GM19099 (cell line): ENCODE results near the gene STAM.

Experiments
- POLR2A ChIP-seq: IDR thresholded peaks from 3 replicates; pipeline ENCODE4 v1.6.1; 2011; ENCODE audit warnings: low read depth; ENCODE audit not compliant: insufficient read length; ENCODE audit errors: extremely low read depth

STAM gene

DNA sequence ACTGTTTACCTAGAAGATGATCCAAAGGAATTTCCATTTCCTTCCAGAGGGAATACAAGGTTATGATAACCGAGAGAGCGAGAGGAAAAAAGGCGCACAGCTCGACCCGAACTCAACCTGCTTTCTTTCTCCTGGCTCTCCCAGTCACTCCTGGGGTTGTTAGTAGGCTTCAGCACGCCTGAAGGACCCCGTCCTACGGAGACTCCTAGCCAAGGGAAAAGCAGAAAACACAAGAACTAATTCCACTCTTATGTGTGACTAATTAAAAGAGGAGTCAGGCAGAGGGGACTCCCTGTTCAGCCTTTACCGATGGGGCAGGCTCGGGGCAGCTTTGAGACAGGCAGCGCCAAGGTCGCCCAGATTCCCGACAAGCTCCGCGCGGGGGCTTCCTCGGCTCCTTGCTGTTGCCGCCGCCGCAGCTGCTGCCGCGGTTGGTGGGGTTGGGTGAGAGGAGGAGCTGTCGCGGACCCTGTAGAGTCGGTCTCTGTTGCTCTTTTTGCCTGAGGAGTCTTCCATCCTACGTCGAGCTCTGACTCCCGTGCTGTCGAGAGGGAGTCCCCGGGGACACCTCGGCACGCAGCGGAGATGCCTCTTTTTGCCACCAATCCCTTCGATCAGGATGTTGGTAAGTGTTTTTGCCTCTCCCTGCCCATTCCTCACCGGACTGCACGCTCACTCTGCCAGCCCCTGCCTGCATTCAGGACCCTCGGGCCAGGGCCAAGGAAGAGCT is at the start of gene STAM:
TSS of gene STAM (plus strand) at position 397 of the 730 bp plus-strand sequence. CDS start at position 586, 189 bp downstream.
- peak; percentile 75 for TF ChIP-seq POLR2A

DNA sequence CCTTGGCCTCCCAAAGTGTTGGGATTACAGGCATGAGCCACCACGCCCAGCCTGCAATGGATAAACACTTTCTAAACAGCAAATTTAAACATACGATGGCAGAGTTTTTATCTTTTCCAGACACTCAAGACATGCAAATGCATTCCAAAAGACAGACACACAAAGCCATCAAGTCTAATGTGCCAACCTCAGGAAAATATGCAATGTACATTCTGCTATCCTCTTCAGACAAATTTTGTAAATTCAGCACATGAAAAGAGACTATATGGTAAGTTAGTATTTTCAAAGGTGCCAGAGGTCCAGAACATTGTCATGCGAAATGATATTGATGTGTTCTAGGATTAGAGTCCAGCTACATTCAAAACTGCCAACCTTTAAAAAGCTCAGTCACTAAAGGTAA is 46.6 kb upstream of the STAM start:
- no peak for TF ChIP-seq POLR2A

DNA sequence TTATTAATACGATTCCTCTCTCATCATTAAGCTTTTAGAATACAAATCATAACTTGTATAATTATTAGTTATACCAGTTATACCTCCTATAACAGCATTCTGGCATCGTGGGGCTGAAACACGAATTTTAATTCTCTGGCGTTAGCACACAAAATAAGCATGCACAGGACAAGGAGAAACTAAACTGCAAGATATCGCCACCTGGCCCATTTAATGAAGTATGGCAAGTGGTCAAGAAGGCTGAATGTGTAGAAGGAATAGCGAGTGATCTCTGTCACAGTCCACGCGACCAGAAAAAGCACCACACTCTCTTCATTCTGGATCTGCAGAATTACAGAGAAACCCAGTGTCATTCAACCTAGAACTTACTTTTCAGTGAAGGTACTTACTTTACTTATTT is 44.9 kb upstream of the STAM start:
- TF ChIP-seq POLR2A: no peak

DNA sequence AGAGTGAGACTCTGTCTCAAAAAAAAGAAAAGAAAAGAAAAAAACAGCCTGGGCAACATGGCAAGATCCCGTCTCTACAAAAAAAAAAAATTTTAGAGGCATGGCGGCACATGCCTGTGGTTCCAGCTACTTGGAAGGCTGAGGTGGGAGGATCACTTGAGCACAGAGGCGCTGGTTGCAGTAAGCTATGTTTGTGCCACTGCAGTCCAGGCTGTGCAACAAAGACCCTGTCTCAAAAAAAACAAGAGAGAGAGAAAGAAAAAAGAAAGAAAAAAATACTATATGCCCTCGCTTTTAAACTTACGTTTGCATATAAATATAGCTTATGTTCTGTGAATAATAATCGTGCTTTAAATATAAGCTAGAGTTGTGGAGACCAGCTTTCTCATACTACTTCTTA is 38.0 kb upstream of the STAM start:
- TF ChIP-seq POLR2A: no peak

DNA sequence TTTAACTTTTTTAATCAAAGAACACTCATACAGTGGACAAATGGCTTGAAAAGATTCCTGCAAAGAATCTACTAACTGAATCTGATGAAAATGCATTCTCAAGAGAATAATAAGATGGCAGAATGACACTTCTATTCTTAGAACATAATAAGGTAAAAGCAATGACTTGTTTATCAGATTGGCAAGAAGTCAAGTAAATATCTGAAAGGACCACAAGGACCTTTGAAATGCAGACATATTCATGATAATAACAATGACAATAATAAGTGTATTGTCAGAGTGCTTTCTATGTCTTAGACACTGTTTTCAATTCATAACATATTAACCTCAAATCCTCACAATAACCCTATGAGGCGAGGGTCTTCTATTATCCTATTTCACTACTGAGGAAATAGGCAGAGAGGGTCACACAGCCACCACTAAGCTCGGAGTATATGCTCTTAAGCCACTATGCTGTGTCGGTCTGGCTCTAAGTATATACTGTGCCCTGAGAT is 37.4 kb upstream of the STAM start:
- TF ChIP-seq POLR2A: no peak

DNA sequence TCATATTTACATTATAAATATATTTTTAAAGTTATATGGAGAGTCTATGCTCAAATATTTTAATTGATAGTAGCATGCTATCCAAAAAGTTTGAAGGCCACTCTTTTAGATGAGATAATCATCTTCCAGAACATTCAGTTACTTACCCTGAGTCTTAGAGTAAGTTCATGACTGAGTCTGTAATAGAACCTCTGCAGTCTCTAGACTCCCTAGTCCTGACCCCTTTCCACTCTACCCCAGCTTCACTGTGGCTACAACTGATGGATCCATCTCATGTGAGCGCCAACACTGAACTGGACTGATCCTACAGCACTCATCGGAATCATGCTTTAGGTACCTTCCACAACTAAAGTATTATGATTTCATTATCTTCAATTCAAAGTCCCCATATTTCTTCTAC is 36.9 kb upstream of the STAM start:
- no peak for TF ChIP-seq POLR2A

DNA sequence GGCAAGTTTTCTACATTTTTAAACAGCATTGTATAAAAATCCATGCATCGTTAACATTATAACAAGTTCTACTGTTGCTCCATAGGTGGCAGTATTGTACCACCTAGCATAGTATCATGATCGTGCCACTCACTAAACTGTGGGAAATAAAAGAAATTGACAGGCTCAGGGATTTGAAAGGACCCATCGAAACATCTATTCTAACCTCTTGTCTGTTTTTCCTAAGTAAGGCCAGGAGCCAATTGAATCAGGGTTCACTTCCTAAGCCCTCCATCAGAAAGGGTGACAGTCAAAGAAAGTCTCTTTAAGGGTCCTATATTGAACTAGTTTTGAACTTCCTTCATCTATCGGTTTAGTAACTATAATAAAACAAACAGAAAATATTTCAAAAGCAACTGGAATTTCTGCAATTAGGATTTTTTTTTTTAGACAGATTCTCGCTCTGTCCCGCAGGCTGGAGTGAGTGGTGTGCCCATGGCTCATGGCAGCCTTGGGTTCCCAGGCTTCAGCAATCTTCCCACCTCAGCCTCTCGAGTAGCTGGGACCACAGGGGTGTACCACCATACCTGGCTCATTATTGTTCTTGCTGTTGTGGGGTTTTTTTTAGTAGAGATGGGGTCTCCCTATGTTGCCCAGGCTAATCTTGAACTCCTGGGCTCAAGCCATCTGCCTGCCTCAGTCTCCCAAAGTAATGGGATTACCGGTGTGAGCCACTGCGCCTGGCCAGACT is 36.2 kb upstream of the STAM start:
- TF ChIP-seq POLR2A: no peak

DNA sequence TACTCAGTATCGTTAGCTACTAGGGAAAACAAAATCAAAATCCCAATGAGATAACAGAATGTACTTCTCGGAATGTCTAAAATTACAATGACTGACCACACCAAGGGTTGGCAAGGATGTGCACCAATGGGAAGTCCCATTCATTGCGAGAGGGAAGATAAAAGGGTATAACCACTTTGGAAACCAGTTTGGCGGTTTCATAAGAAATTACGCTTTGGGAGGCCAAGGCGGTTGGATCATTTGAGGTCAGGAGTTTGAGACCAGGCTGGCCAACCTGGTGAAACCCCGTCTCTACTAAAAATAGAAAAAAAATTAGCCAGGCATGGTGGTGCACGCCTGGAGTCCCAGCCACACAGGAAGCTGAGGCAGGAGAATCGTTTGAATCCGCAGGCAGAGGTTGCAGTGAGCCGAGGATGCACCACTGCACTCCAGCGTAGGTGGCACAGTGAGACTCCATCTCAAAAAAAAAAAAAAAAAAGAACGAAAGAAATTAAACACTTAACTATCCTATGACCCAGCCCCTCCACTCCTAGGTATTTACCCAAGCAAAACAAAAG is 34.4 kb upstream of the STAM start:
- no peak for TF ChIP-seq POLR2A

DNA sequence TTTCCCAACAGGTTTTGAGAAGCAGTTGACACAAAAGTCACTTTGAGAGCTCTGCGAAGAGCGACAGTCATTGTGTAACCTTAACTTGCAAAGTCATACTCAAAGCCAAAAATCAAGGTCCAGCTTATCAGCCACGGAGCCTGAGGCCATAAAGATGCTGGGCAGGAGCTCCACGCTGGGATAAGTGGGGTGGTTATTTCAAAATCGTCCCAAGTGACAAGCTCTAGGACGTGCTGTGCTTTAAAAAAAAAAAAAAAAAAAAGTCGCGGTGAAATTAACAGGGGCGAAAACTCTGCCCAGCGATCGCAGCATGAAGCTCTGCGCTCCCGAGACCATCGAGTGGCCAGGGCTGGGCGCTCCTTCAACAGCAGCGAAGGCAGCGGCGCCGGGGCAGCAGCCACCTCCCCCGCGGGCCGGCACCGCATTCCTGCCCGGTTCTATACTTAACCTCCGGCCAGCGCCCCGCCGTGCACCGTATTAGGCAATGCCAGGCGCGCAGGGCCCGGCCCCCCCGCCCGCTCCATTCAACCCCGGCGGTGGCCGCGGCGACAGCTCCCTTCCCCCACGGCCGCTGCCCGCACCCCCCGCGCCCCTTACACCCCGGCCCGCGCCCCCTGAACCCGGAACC is 27.4 kb upstream of the STAM start:
- TF ChIP-seq POLR2A: no peak

DNA sequence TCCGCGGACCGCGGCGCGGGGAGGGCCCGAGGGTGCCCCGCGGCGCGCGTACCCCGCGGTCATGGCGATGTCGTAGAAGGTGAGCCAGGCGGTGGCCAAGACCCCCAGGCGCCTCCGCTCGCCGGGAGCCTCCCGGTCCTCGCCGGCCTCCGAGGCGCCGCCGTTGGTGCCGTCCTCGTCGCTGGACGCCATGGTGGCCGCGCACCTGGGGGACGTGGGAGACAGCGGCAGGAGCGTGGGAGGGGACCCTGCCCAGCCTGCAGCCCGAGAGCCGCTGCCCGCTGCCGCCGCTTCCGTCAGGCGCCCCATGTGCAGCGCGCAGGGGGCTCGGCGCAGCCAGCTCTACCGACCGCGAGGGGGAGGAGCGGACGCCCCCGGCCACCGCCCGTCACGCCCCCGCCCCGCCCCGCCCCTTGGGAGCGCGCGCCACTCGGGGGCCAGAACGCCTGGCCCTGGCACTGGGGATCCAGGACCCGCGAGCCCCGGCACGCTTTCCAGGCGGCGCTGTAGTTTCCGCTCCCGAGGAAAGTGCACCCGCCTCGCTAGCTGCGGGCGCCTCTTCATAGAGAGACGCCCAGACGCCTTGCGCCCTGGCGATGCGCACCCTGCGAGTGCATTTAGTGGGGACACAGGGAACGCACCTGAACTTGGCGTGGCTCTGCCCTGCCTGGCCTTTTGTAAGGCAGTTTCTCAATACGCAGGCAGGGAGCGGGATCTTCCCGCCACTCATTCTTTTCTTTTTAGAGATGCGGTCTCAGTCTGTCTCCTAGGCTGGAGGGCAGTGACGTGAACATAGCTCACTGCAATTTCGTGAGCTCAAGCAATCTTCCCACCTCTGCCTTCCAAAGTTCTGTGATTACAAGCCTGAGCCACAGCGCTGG is 26.7 kb upstream of the STAM start, which contains the start of gene HACD1:
TSS of gene HACD1 (minus strand) at position 344 of the 881 bp plus-strand sequence. CDS start at position 309, 35 bp downstream.
- TF ChIP-seq POLR2A: peak; percentile 45

DNA sequence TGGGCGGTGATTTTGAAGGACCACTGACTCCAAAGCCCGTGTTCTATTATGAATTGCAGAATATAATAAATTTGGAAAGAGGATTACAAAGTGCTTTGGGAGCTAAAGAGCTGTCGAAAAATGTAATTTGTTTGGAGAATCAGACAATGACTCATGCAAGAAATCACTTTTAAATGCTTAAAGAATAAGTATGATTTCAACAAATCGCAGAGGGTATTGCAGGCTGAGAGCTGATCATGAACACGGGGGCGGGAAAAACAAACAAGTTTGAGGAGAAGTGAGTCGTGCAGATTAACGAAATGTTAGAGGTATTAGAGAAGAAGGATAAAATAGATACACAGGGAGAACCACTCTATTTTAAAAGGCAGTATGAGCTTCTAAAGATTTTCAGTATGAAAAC is 21.9 kb upstream of the STAM start:
- TF ChIP-seq POLR2A: no peak

DNA sequence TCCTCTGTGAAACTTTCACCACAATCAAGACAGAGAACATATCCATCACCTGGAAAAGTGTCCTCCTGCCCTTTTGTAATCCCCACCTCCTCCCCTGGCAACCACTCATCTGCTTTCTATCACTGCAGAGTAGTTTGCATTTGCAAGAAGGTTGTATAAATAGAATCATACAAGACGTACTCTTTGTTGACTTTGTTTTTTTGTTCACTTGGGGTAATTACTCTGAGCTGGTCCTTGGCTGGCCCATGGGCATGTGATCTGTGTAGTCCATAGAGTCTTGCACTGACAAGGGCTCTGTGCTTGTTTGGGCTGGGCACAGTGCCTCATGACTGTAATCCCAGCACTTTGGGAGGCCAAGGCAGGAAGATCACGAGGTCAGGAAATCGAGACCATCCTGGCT is 19.0 kb upstream of the STAM start:
- TF ChIP-seq POLR2A: no peak

DNA sequence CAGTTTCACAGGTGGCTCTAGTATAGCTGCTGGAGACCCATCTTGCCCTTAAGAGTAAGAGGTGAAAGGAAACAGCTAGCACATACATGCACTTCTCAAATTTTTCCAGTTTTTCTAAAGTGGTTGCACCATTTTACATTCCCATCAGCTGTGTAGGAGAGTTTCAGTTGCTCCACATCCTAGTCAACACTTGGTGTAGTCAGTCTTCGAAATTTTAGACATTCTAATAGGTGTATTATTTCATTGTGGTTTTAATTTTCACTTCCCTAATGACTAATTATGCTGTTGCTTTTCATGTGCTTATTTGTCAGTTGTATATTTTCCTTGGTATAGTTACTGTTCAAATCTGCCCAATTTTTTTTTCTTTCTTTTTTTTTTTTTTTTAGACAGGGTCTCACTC is 17.3 kb upstream of the STAM start:
- no peak for TF ChIP-seq POLR2A

DNA sequence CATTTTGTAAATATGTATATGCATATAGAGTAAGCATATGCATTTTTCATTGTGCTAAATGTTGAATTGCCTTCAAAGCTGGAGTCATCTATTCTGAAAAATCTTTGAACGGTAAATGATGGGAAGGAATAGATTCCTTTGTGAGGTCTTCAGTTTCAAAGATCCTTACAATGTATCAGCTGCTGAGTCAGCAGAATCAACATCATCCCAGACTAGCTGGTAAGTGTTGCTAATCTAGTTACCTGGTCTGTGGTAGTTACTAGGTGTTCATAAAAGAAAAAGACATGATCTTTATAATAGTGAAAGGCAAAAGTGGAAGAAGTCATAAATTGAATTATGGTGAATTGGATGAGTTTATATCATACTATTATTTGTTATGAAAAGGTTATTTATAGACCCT is 10.6 kb upstream of the STAM start:
- TF ChIP-seq POLR2A: no peak
